Breast epithelium (tissue), 3 donors: ENCODE data around the gene MPHOSPH9.

Experiments
- POLR2A ChIP-seq: fragments of 450-650 bp; IDR thresholded peaks from one replicate; pipeline ENCODE4 v1.6.1; 2016; ENCODE audit warnings: antibody characterized with exemption, mild to moderate bottlenecking, moderate library complexity
- POLR2AphosphoS5 ChIP-seq, 3 donors: sonication (generic); formaldehyde crosslinking; IDR thresholded peaks; one replicate each; pipeline ENCODE4 v1.6.1; 2017; ENCODE audit warnings: antibody characterized with exemption in 3 of 3
- TF ChIP-seq, protein P1 (sequence below), 3 donors: fragments of 450-650 bp; IDR thresholded peaks; one replicate each; pipeline ENCODE4 v1.5.1; 2016 to 2017; ENCODE audit warnings: antibody characterized with exemption in 3 of 3, mild to moderate bottlenecking in 3 of 3, moderate library complexity in 3 of 3

DNA sequence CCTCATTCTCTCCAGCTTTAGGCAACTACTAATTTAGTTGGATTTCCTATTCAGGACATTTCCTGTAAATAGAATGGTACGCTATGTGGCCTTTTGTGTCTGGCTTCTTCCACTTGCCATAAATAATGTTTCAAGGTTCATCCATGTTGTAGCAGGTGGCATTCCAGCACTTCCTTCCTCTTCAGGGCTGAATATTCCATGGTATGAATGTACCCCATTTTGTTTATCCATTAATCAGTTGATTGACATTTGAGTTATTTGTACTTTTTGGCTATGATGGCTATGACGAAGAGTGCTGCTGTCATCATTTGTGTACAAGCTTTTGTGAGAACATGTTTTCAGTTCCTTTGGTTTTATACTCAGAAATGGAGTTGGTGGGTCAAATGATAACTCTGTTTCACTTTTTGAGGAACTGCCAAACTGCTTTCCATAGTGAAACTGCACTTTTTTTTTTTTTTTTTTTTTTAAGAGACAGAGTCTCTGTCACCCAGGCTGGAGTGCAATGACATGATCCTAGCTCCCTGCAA, 45.2 kb upstream of the MPHOSPH9 start:
- TF ChIP-seq, protein P1, sequence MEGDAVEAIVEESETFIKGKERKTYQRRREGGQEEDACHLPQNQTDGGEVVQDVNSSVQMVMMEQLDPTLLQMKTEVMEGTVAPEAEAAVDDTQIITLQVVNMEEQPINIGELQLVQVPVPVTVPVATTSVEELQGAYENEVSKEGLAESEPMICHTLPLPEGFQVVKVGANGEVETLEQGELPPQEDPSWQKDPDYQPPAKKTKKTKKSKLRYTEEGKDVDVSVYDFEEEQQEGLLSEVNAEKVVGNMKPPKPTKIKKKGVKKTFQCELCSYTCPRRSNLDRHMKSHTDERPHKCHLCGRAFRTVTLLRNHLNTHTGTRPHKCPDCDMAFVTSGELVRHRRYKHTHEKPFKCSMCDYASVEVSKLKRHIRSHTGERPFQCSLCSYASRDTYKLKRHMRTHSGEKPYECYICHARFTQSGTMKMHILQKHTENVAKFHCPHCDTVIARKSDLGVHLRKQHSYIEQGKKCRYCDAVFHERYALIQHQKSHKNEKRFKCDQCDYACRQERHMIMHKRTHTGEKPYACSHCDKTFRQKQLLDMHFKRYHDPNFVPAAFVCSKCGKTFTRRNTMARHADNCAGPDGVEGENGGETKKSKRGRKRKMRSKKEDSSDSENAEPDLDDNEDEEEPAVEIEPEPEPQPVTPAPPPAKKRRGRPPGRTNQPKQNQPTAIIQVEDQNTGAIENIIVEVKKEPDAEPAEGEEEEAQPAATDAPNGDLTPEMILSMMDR (IDR thresholded peaks at IDR 0.05) = no peak
- TF ChIP-seq POLR2A (no peak), POLR2AphosphoS5 (IDR thresholded peaks at IDR 0.05) (no peak)
